GM12878 (cell line): ENCODE results near the gene C5. TPM values are rescaled to one million over a fixed set of nuclear protein-coding genes. Genes with fewer than 3 reads are reported as not detected.

ENCODE experiments used
- ATAC-seq: fragments of 200-7000 bp; cut with Tn5 transposase; 3 replicates; pipeline ENCODE4 v1.9.1; 2020; ENCODE audit warnings: mild to moderate bottlenecking, moderate library complexity
- BruUV-seq: library from RNA; stranded (reverse); fragments of 400-500 nt; replicated peaks from 2 replicates; lab custom pipeline; 2021; lab: Mats Ljungman, UMichigan
- CTCF ChIA-PET: fragments of 300-600 bp; sonication (Branson Sonifier 250); formaldehyde crosslinking; extraction: SDS; loops from one replicate; lab custom pipeline; 2021; ENCODE audit warnings: inconsistent platforms; lab: Yijun Ruan, JAX
- POLR2A ChIA-PET: fragments of 350-600 bp; formaldehyde crosslinking; extraction: SDS; loops from one replicate; lab custom pipeline; 2021; ENCODE audit warnings: inconsistent platforms; lab: Charles Lee
- RAD21 ChIA-PET: fragments of 300-600 bp; sonication (Branson Sonifier 250); formaldehyde crosslinking; loops from one replicate; lab custom pipeline; 2023; ENCODE audit warnings: antibody characterized with exemption; ENCODE audit not compliant: unreplicated experiment; lab: Charles Lee
- SMC1A ChIA-PET: fragments of 300-600 bp; sonication (Branson Sonifier 250); formaldehyde crosslinking; loops from one replicate; lab custom pipeline; 2023; ENCODE audit not compliant: unreplicated experiment, uncharacterized antibody; lab: Charles Lee
- DNase-seq: peaks from one replicate; pipeline ENCODE4 v3.0.0-alpha.2; 2011; ENCODE audit warnings: low read depth, low spot score
- FAIRE-seq: peaks from 3 replicates; lab custom pipeline; 2011; peaks lifted over from hg19 to GRCh38; lab: Jason Lieb, UNC
- H2AFZ ChIP-seq: 2 replicates; pipeline ENCODE4 v1.6.0; 2011; ENCODE audit warnings: low read depth, low read length, control low read depth; ENCODE audit not compliant: control insufficient read depth
- H3K27ac ChIP-seq: 2 replicates; pipeline ENCODE4 v1.5.1; 2011; ENCODE audit warnings: control low read depth; ENCODE audit not compliant: control insufficient read depth, insufficient read depth
- H3K27me3 ChIP-seq, 2 experiments: replicated peaks in 1 of 2; 2 replicates each; pipeline versions ENCODE4 v1.6.0 to v1.6.1; 2011; ENCODE audit warnings: low read length in 1 of 2; ENCODE audit not compliant: control insufficient read depth in 2 of 2, insufficient read depth in 2 of 2
- H3K36me3 ChIP-seq, 2 experiments: 2 replicates each; pipeline ENCODE4 v1.5.1; 2011; ENCODE audit warnings: low read length in 1 of 2; ENCODE audit not compliant: control insufficient read depth in 2 of 2, insufficient read depth in 2 of 2
- H3K4me1 ChIP-seq: 2 replicates; pipeline ENCODE4 v1.6.1; 2011; ENCODE audit warnings: mild to moderate bottlenecking, low read length, moderate library complexity, mixed read lengths; ENCODE audit not compliant: control insufficient read depth, insufficient read depth
- H3K4me2 ChIP-seq: 2 replicates; pipeline ENCODE4 v1.6.0; 2011; ENCODE audit warnings: control low read depth; ENCODE audit not compliant: control insufficient read depth, insufficient read depth
- H3K4me3 ChIP-seq: fragments of 200-600 bp; sonication (generic); 2 replicates; pipeline ENCODE4 v1.5.1; 2016
- H3K79me2 ChIP-seq: 2 replicates; pipeline ENCODE4 v1.6.0; 2011; ENCODE audit warnings: low read length; ENCODE audit not compliant: control insufficient read depth, insufficient read depth
- H3K9ac ChIP-seq: 2 replicates; pipeline ENCODE4 v1.8.0; 2011; ENCODE audit warnings: low read length, control low read depth, mixed read lengths; ENCODE audit not compliant: control insufficient read depth, insufficient read depth
- H3K9me3 ChIP-seq: replicated peaks from 3 replicates; pipeline ENCODE4 v1.5.1; 2011; ENCODE audit warnings: mild to moderate bottlenecking, low read length; ENCODE audit not compliant: control insufficient read depth, insufficient read depth
- H4K20me1 ChIP-seq: 2 replicates; pipeline ENCODE4 v1.6.0; 2011; ENCODE audit not compliant: control insufficient read depth, insufficient read depth
- BMI1 ChIP-seq: fragments of 450-650 bp; IDR thresholded peaks from 2 replicates; pipeline ENCODE4 v1.6.1; 2016; ENCODE audit warnings: mild to moderate bottlenecking, moderate library complexity, borderline replicate concordance
- CEBPZ ChIP-seq: fragments of 150-350 bp; IDR thresholded peaks from 2 replicates; pipeline ENCODE4 v1.6.1; 2016; ENCODE audit warnings: low read depth, low read length
- CHD1 ChIP-seq: IDR thresholded peaks from 2 replicates; pipeline ENCODE4 v1.6.1; 2012; ENCODE audit warnings: low read depth, low read length, improper control_type of control experiment
- EP300 ChIP-seq, 2 experiments: fragments of 150-350 bp in 1 of 2; IDR thresholded peaks; 2 replicates each; pipeline ENCODE4 v1.6.1; 2011 to 2012; ENCODE audit warnings: low read depth in 2 of 2, low read length in 2 of 2, borderline replicate concordance in 1 of 2, improper control_type of control experiment in 1 of 2, inconsistent platforms in 1 of 2; ENCODE audit not compliant: control insufficient read depth in 1 of 2
- FOXK2 ChIP-seq: fragments of 450-650 bp; IDR thresholded peaks from 2 replicates; pipeline ENCODE4 v1.6.1; 2017; ENCODE audit warnings: mild to moderate bottlenecking, moderate library complexity
- IRF4 ChIP-seq: IDR thresholded peaks from 2 replicates; pipeline ENCODE4 v1.6.1; 2011; ENCODE audit warnings: low read depth, low read length
- MEF2A ChIP-seq: IDR thresholded peaks from 2 replicates; pipeline ENCODE4 v1.6.1; 2011; ENCODE audit warnings: low read depth, mild to moderate bottlenecking, low read length, moderate library complexity; ENCODE audit not compliant: insufficient read depth
- SMAD5 ChIP-seq: IDR thresholded peaks from 2 replicates; pipeline ENCODE4 v1.6.1; 2016; ENCODE audit warnings: antibody characterized with exemption, low read depth
- STAT3 ChIP-seq: IDR thresholded peaks from 2 replicates; pipeline ENCODE4 v1.6.1; 2011; ENCODE audit warnings: low read depth, low read length, improper control_type of control experiment
- SUZ12 ChIP-seq: fragments of 200-600 bp; sonication (generic); IDR thresholded peaks from one replicate; pipeline ENCODE4 v1.6.1; 2018; ENCODE audit warnings: antibody characterized with exemption, mild to moderate bottlenecking; ENCODE audit not compliant: unreplicated experiment
- TCF12 ChIP-seq: IDR thresholded peaks from 2 replicates; pipeline ENCODE4 v1.6.1; 2011; ENCODE audit warnings: low read depth, mild to moderate bottlenecking, low read length
- WRNIP1 ChIP-seq: IDR thresholded peaks from 2 replicates; pipeline ENCODE4 v1.6.1; 2011; ENCODE audit warnings: low read depth, low read length, improper control_type of control experiment, borderline replicate concordance
- YBX1 ChIP-seq: fragments of 450-650 bp; IDR thresholded peaks from 2 replicates; pipeline ENCODE4 v1.6.1; 2016; ENCODE audit warnings: antibody characterized with exemption
- ZNF24 ChIP-seq: fragments of 450-650 bp; IDR thresholded peaks from 2 replicates; pipeline ENCODE4 v1.6.1; 2017; ENCODE audit warnings: antibody characterized with exemption, mild to moderate bottlenecking
- ZNF274 ChIP-seq: IDR thresholded peaks from one replicate; pipeline ENCODE4 v1.8.0; 2011; ENCODE audit not compliant: insufficient read length, insufficient read depth
- WGBS: methylation state at CpG from one replicate; pipeline ENCODE4 v1.1.6; 2016; ENCODE audit warnings: low lambda C conversion rate; ENCODE audit not compliant: insufficient replicate concordance, insufficient coverage; ENCODE audit errors: missing lambda C conversion rate; 5-methylcytosine and 5-hydroxymethylcytosine counted together
- in situ Hi-C: fragments of 300-500 bp; cut with MboI; formaldehyde crosslinking; loops from 9 replicates; pipeline ENCODE4 v1.14.3; 2018; ENCODE audit warnings: mixed read lengths
- intact Hi-C: fragments of 100-400 bp; cut with micrococcal nuclease; formaldehyde crosslinking; loops from one replicate; pipeline ENCODE4 v1.14.2; 2022; ENCODE audit not compliant: unreplicated experiment
- polyA plus RNA-seq, 11 experiments: library from polyadenylated mRNA; depleted of rRNA in 4 of 11; unstranded in 6 of 11; stranded (reverse) in 5 of 11; fragments of >200 nt; fragmentation: Nextera tagmentation in 4 of 11; fragmentation: Illumina TruSeq in 1 of 11; extraction: Ambion mirVana in 4 of 11; extraction: Trizol in 1 of 11; gene quantifications; 1 replicate in 1 of 11; 2 replicates in 10 of 11; pipeline versions ENCODE4 v1.2.1 to v1.2.3, GENCODE V29; 2011 to 2016; ENCODE audit warnings: inconsistent platforms in 2 of 11, missing spikeins in 2 of 11, low read depth in 1 of 11
- total RNA-seq, 4 experiments: library from RNA; depleted of rRNA in 3 of 4; stranded (reverse); fragments of >200 nt in 3 of 4; fragmentation: Illumina TruSeq in 1 of 4; extraction: Trizol in 1 of 4; gene quantifications; 2 replicates each; pipeline versions ENCODE4 v1.2.1 to v1.2.3, GENCODE V29; 2013 to 2021
- TF ChIP-seq, protein P1 (sequence below): fragments of 450-650 bp; IDR thresholded peaks from 2 replicates; pipeline ENCODE4 v1.6.1; 2017; ENCODE audit warnings: low read depth, mild to moderate bottlenecking, moderate library complexity

Gene C5
- total and polyA plus RNA-seq, 10 of the 15 experiments (the other 5 are each of a cell fraction or from before 2014, with no cell fraction given): 0.39 to 2.2 (median 1.2) TPM

DNA sequence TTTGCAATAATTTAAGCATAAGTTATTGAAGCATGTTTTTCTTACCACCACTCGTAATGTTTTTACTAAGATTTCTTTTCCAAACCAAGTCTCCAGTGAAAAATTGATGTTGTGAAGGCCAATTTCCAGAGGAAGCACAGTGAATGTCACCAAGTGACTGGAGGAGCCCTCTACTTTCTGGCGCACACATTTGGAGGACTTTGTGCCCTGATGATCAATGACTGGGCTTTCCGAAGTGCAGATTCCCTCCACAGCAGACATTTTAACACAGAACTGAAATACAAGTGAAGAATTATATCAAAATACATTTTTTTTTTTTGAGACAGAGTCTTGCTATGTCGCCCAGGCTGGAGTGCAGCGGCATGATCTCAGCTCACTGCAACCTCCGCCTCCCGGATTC, 52.6 kb downstream of the C5 start (continued):
- no peak for TF ChIP-seq CEBPZ
- no peak for TF ChIP-seq ZNF274
- TF ChIP-seq FOXK2: no peak
- TF ChIP-seq, all 136 proteins: peak for 0

- Histone ChIP-seq H3K36me3 (no peaks in the 10 kb centered on the region), H3K27ac (no peak overlapping the region), H3K4me2 (no peak overlapping the region), H3K9me3 (no peaks in the 10 kb centered on the region), H3K79me2 (no peaks in the 10 kb centered on the region), H3K4me3 (no peak overlapping the region), H4K20me1 (no peaks in the 10 kb centered on the region), H3K27me3 (no peaks in the 10 kb centered on the region), H3K4me1 (peaks cover 4% of the 10 kb centered on the region; the same call in 1 of the 2 replicates), H2AFZ (no peak overlapping the region), H3K9ac (no peak overlapping the region)
- POLR2A ChIA-PET: no interaction called here
- RAD21 ChIA-PET: no interaction called here
- intact Hi-C loops: no loop called here
- 68% methylated on average over 3 of the region's 3 CpGs for WGBS
- DNase-seq (no peak), ATAC-seq (no peak), FAIRE-seq (no peak)
- CTCF ChIA-PET: interaction anchor here (0.8 kb wide), 1 partner anchor 15 kb away, joined by 3 read pairs; no protein-coding TSS in a partner anchor
- BruUV-seq: no TSS peak
- in situ Hi-C loops: no loop called here
- SMC1A ChIA-PET: no interaction called here
- TF ChIP-seq EP300 (IDR thresholded peaks at IDR 0.05; ENCODE audit: borderline replicate concordance in 1 of 2, control insufficient read depth in 1 of 2, low read depth in 2 of 2, low read length in 2 of 2) (no peak), IRF4 (no peak), SUZ12 (no peak), SMAD5 (no peak), WRNIP1 (no peak), BMI1 (no peak), TCF12 (no peak), ZNF24 (no peak), CHD1 (no peak), YBX1 (no peak), MEF2A (no peak), STAT3 (no peak)
- TF ChIP-seq, protein P1, sequence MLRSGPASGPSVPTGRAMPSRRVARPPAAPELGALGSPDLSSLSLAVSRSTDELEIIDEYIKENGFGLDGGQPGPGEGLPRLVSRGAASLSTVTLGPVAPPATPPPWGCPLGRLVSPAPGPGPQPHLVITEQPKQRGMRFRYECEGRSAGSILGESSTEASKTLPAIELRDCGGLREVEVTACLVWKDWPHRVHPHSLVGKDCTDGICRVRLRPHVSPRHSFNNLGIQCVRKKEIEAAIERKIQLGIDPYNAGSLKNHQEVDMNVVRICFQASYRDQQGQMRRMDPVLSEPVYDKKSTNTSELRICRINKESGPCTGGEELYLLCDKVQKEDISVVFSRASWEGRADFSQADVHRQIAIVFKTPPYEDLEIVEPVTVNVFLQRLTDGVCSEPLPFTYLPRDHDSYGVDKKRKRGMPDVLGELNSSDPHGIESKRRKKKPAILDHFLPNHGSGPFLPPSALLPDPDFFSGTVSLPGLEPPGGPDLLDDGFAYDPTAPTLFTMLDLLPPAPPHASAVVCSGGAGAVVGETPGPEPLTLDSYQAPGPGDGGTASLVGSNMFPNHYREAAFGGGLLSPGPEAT: no peak
Measured at GRCh38 chr9:120996409-120996808, 53.7 kb downstream of the C5 start.
